K562 (cell line): ENCODE data around the gene MAN1B1.

Source experiments
- GTF2F1 ChIP-seq: IDR thresholded peaks from 2 replicates; pipeline ENCODE4 v1.6.1; 2011; ENCODE audit warnings: low read depth, low read length, improper control_type of control experiment
- HMG20B ChIP-seq: fragments of 250-450 bp; sonication (Bioruptor Pico); IDR thresholded peaks from 2 replicates; pipeline ENCODE4 v1.5.0; 2021; ENCODE audit warnings: mild to moderate bottlenecking
- KLF10 ChIP-seq: fragments of 250-450 bp; sonication (Bioruptor Pico); IDR thresholded peaks from 2 replicates; pipeline ENCODE4 v1.6.1; 2021; ENCODE audit warnings: matching md5 sums
- RB1 ChIP-seq: fragments of 450-650 bp; IDR thresholded peaks from 2 replicates; pipeline ENCODE4 v1.6.1; 2017; ENCODE audit warnings: low read depth, mild to moderate bottlenecking
- TF ChIP-seq, protein P1 (sequence below), 3 experiments: IDR thresholded peaks in 2 of 3; conservative IDR thresholded peaks in 1 of 3; 2 replicates each; pipeline ENCODE4 v1.5.1; 2011 to 2012; ENCODE audit warnings: low read length in 3 of 3, mild to moderate bottlenecking in 3 of 3, control low read depth in 2 of 3, improper control_type of control experiment in 1 of 3, inconsistent platforms in 1 of 3, low read depth in 1 of 3, mixed read lengths in 1 of 3, moderate library complexity in 1 of 3; ENCODE audit not compliant: insufficient read depth in 2 of 3

- TF ChIP-seq KLF10 (no peak), RB1 (no peak), HMG20B (CRISPR knock-in tag) (no peak), GTF2F1 (no peak)
- TF ChIP-seq, protein P1, sequence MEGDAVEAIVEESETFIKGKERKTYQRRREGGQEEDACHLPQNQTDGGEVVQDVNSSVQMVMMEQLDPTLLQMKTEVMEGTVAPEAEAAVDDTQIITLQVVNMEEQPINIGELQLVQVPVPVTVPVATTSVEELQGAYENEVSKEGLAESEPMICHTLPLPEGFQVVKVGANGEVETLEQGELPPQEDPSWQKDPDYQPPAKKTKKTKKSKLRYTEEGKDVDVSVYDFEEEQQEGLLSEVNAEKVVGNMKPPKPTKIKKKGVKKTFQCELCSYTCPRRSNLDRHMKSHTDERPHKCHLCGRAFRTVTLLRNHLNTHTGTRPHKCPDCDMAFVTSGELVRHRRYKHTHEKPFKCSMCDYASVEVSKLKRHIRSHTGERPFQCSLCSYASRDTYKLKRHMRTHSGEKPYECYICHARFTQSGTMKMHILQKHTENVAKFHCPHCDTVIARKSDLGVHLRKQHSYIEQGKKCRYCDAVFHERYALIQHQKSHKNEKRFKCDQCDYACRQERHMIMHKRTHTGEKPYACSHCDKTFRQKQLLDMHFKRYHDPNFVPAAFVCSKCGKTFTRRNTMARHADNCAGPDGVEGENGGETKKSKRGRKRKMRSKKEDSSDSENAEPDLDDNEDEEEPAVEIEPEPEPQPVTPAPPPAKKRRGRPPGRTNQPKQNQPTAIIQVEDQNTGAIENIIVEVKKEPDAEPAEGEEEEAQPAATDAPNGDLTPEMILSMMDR (IDR thresholded peaks at IDR 0.05 in 2 of 3, conservative IDR thresholded peaks at IDR 0.05 in 1 of 3; ENCODE audit: insufficient read depth in 2 of 3, low read depth in 1 of 3, low read length in 3 of 3): no peak
These were observed 32.5 kb upstream of the MAN1B1 start, which contains the start of gene ENTPD2 for GRCh38 chr9:137053944-137054931.
